Prostate gland (tissue), 2 donors: ENCODE data around the gene PPP4R2.

Source experiments
- POLR2AphosphoS5 ChIP-seq: sonication (generic); formaldehyde crosslinking; IDR thresholded peaks from one replicate; pipeline ENCODE4 v1.6.1; 2017; ENCODE audit warnings: antibody characterized with exemption
- TF ChIP-seq, protein P1 (sequence below), 4 experiments: fragments of 200-600 bp in 2 of 4; fragments of 450-650 bp in 2 of 4; sonication (generic) in 2 of 4; IDR thresholded peaks; 1 replicate in 3 of 4; 2 replicates in 1 of 4; pipeline ENCODE4 v1.5.1; 2016 to 2019; ENCODE audit warnings: antibody characterized with exemption in 4 of 4, mild to moderate bottlenecking in 2 of 4, moderate library complexity in 2 of 4

DNA sequence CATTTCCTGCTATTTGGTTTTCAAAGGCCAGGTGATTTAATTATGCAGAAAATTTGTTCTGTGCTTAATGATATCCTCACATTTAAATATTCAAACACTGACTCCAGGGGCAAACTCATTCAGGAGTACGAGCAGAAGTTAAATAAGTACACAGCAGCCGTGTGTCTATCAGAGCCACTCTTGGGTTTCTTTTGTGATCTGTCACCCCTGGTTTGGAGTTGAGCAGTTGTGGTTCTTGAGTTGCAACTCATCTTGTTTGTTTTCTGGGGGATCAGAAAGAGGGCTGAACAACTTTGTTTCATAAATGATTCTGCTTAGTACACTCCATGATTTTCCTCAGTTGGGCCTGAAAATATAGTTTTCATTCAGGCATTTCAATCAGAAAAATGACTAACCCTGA lies 25.7 kb upstream of the PPP4R2 start:
- TF ChIP-seq, protein P1, sequence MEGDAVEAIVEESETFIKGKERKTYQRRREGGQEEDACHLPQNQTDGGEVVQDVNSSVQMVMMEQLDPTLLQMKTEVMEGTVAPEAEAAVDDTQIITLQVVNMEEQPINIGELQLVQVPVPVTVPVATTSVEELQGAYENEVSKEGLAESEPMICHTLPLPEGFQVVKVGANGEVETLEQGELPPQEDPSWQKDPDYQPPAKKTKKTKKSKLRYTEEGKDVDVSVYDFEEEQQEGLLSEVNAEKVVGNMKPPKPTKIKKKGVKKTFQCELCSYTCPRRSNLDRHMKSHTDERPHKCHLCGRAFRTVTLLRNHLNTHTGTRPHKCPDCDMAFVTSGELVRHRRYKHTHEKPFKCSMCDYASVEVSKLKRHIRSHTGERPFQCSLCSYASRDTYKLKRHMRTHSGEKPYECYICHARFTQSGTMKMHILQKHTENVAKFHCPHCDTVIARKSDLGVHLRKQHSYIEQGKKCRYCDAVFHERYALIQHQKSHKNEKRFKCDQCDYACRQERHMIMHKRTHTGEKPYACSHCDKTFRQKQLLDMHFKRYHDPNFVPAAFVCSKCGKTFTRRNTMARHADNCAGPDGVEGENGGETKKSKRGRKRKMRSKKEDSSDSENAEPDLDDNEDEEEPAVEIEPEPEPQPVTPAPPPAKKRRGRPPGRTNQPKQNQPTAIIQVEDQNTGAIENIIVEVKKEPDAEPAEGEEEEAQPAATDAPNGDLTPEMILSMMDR (IDR thresholded peaks at IDR 0.05) = no peak
- TF ChIP-seq POLR2AphosphoS5 = no peak
